Upper lobe of right lung (tissue), 1 donor: ENCODE data around the gene EYA3. TPM values are rescaled to one million over a fixed set of nuclear protein-coding genes. Genes with fewer than 3 reads are reported as not detected.

Experiments
- ATAC-seq: fragments of 200-7000 bp; cut with Tn5 transposase; one replicate; pipeline ENCODE4 v1.9.1; 2020; ENCODE audit warnings: mild to moderate bottlenecking, moderate library complexity
- DNase-seq: peaks from one replicate; pipeline ENCODE4 v3.0.0-alpha.2; 2020
- H3K27ac ChIP-seq: fragments of 200-600 bp; one replicate; pipeline ENCODE4 v1.8.0; 2022
- H3K27me3 ChIP-seq: fragments of 200-600 bp; one replicate; pipeline ENCODE4 v1.8.0; 2022; ENCODE audit warnings: mild to moderate bottlenecking
- H3K36me3 ChIP-seq: fragments of 200-600 bp; one replicate; pipeline ENCODE4 v1.8.0; 2022
- H3K4me1 ChIP-seq: fragments of 200-600 bp; one replicate; pipeline ENCODE4 v1.8.0; 2022
- H3K4me3 ChIP-seq: fragments of 200-600 bp; one replicate; pipeline ENCODE4 v1.8.0; 2022; ENCODE audit warnings: mild to moderate bottlenecking
- H3K9me3 ChIP-seq: fragments of 200-600 bp; one replicate; pipeline ENCODE4 v1.8.0; 2022
- intact Hi-C: fragments of 100-400 bp; cut with DNase I; formaldehyde crosslinking; loops from one replicate; pipeline ENCODE4 v1.11.0; 2022
- total RNA-seq: library from RNA; stranded (reverse); fragmentation: NEBNext Ultra II Directional; extraction: Animal tissue kit (Norgen Biotek cat#: 25700); gene quantifications from one replicate; pipeline ENCODE4 v1.2.1, GENCODE V29; 2021
- TF ChIP-seq, protein P1 (sequence below): fragments of 200-600 bp; IDR thresholded peaks from one replicate; pipeline ENCODE4 v1.8.0; 2022; ENCODE audit warnings: antibody characterized with exemption
- donor health status: DM: no; HTN: yes; CAD: no; lungs with severe emphysema.

The EYA3 gene
- total RNA-seq, 1 donor from 2014 or later = 21.0 TPM

DNA sequence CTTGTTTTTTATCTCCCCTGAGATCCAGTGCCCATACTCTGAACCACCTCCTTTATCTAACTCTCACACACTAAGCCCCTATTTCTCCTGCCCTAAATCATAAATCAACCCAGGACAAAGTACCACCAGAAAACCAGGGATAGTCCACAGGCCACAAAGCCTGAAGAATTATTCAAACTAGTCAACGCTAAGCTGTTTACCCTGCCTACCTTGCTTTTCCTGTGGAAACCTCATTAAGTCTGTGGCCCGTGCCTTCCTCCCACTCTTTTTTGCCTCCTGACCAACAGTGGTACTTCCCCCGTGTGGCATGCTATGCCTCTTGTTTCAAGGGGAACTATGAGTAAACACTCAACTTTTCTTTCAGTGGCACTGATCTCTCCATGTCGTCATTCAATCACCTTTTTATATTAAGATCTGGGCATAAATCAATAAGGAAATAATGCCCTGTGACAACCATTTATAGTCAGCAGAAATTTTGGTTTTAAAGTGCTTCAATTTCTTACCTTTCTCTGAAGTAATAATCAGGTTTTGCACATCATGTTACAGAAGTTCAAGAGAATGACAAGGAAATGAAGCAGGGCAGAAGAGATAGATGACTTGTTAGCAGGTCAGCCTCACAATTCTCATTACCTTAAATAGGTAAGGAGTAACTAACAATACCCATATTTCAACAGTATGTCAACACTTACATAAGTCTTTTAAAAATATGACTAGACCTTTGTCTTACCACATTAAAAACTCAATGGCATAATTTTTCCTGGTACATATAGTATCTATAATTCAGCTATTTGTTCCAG, 32.1 kb downstream of the EYA3 start:
- H3K4me3 ChIP-seq = no peak overlapping the region
- peaks cover 22% of the 10 kb centered on the region for H3K4me1 ChIP-seq
- TF ChIP-seq, protein P1, sequence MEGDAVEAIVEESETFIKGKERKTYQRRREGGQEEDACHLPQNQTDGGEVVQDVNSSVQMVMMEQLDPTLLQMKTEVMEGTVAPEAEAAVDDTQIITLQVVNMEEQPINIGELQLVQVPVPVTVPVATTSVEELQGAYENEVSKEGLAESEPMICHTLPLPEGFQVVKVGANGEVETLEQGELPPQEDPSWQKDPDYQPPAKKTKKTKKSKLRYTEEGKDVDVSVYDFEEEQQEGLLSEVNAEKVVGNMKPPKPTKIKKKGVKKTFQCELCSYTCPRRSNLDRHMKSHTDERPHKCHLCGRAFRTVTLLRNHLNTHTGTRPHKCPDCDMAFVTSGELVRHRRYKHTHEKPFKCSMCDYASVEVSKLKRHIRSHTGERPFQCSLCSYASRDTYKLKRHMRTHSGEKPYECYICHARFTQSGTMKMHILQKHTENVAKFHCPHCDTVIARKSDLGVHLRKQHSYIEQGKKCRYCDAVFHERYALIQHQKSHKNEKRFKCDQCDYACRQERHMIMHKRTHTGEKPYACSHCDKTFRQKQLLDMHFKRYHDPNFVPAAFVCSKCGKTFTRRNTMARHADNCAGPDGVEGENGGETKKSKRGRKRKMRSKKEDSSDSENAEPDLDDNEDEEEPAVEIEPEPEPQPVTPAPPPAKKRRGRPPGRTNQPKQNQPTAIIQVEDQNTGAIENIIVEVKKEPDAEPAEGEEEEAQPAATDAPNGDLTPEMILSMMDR = no peak
- peak overlapping the region; percentile 59 for H3K27ac ChIP-seq
- H3K27me3 ChIP-seq = no peaks in the 10 kb centered on the region
- peak; percentile 96 for ATAC-seq
- no peaks in the 10 kb centered on the region for H3K9me3 ChIP-seq
- no peak for DNase-seq
- intact Hi-C loops = no loop called here
- H3K36me3 ChIP-seq = no peaks in the 10 kb centered on the region

DNA sequence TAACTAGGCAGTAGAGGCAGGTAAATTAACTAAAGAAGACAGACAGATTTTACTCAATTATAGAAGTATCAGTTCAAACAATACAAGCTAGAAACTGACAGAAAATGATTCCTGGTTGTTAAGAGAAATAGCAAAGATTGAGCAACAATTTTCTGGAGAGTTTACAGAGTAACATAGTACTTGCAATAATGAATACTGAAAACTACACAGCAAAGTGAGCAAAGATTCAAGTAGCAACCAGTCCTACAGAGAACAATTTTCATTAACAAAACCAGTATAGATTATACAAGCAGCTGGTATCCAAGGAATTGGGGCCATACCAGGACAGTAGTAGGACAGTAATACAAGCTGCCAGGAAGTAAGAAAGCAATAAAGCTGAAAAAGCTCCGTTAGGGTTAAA, 37.6 kb downstream of the EYA3 start:
- no peak for DNase-seq
- no peaks in the 10 kb centered on the region for H3K27me3 ChIP-seq
- H3K4me3 ChIP-seq = no peak overlapping the region
- no peak for ATAC-seq
- TF ChIP-seq, protein P1 = no peak
- no peak overlapping the region for H3K27ac ChIP-seq
- H3K4me1 ChIP-seq = peaks cover 2% of the 10 kb centered on the region
- intact Hi-C loops = no loop called here
- peaks cover 12% of the 10 kb centered on the region for H3K36me3 ChIP-seq
- H3K9me3 ChIP-seq = no peaks in the 10 kb centered on the region

DNA sequence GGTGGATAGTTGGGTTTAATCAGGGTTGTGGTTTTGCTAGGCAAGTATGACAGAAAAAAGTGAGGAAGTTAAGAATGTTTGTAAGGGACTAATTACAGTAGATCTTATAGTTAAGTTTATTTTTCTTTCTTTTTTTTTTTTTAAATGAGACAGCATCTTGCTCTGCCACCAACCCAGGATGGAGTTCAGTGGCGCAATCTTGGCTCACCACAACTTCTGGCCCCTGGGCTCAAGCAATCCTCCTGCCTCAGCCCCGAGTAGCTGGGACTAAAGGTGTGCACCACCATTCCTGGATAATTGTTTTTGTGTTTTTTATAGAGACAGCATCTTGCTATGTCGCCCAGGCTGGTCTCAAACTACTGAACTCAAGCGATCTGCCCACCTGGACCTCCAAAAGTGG, 41.7 kb downstream of the EYA3 start:
- intact Hi-C loops = no loop called here
- no peaks in the 10 kb centered on the region for H3K9me3 ChIP-seq
- DNase-seq = no peak
- no peaks in the 10 kb centered on the region for H3K27me3 ChIP-seq
- TF ChIP-seq, protein P1 = no peak
- H3K36me3 ChIP-seq = peaks cover 18% of the 10 kb centered on the region
- H3K4me1 ChIP-seq = no peaks in the 10 kb centered on the region
- H3K27ac ChIP-seq = no peak overlapping the region
- no peak overlapping the region for H3K4me3 ChIP-seq
- ATAC-seq = no peak

DNA sequence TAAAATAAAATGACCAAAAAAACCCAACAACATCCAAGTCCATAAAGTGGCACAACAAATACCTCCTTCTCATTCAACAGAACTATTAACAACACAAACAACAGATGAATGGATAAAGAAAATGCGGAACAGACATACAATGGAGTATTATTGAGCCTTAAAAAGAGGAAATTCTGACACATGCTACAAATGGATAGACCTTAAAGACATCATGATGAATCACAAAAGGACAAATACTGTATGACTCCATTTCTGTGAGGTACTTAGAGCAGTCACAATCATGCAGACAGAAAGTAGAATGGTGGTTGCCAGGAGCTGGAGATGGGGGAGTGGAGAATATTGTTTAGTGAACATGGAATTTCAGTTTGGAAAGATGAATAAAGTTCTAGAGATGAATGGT, 42.6 kb downstream of the EYA3 start:
- H3K27me3 ChIP-seq = no peaks in the 10 kb centered on the region
- H3K4me3 ChIP-seq = no peak overlapping the region
- no peak overlapping the region for H3K27ac ChIP-seq
- no peak for DNase-seq
- no peak for ATAC-seq
- H3K9me3 ChIP-seq = no peaks in the 10 kb centered on the region
- H3K4me1 ChIP-seq = no peaks in the 10 kb centered on the region
- TF ChIP-seq, protein P1 = no peak
- intact Hi-C loops = no loop called here
- peaks cover 26% of the 10 kb centered on the region for H3K36me3 ChIP-seq

DNA sequence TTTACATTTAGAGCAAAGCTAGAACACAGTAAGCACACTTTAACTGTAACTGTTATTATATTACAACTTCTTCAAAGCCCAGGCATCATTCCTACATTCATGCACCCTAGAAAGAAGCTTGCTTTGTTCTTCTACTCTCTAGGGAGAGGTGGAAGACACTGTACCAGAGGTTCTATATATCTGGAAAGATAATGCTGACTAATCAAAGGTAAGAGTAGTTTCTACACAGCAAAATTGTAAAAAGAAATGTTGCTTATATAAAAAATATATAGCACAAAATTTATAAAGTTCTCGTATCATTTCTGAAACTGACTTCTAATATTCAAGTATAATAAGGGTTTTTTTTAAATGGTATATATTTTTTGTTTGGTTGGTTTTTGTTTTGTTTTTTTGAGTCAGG, 44.0 kb downstream of the EYA3 start:
- H3K9me3 ChIP-seq = no peaks in the 10 kb centered on the region
- ATAC-seq = no peak
- DNase-seq = no peak
- no peak overlapping the region for H3K27ac ChIP-seq
- peaks cover 37% of the 10 kb centered on the region for H3K36me3 ChIP-seq
- H3K4me3 ChIP-seq = no peak overlapping the region
- H3K27me3 ChIP-seq = no peaks in the 10 kb centered on the region
- intact Hi-C loops = no loop called here
- TF ChIP-seq, protein P1 = no peak
- no peaks in the 10 kb centered on the region for H3K4me1 ChIP-seq
